OCI-LY3 (cell line): ENCODE results near the gene PTPRR.

Experiments
- EZH2phosphoT487 ChIP-seq: fragments of 200-600 bp; shearing (Covaris generic); IDR thresholded peaks from 2 replicates; pipeline ENCODE4 v1.6.1; 2018; ENCODE audit warnings: antibody characterized with exemption, mixed run types, low read depth
- TF ChIP-seq, protein P1 (sequence below): fragments of 200-600, 300-600 bp; sonication (generic); IDR thresholded peaks from 2 replicates; pipeline ENCODE4 v1.5.1; 2014; ENCODE audit warnings: antibody characterized with exemption, low read length, low read depth

DNA sequence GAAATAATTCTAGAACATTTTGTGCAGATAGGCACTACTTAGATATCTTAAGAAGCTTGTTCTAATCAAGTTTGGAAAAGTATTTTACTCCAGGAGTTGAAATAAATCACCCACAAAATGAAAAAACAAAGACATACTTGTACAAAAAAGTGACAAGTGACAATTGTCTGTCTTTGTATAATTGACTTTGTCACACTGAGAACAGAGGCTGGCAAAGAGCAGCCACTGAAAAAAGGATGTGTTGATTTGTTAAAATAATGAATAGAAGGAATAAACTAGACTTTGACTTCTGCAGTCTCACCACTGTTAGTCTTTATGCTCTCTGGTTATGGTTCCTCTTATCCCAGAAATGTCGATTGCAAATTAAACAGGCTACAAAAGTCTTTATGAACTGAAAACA is 77.6 kb downstream of the PTPRR start:
- TF ChIP-seq, protein P1, sequence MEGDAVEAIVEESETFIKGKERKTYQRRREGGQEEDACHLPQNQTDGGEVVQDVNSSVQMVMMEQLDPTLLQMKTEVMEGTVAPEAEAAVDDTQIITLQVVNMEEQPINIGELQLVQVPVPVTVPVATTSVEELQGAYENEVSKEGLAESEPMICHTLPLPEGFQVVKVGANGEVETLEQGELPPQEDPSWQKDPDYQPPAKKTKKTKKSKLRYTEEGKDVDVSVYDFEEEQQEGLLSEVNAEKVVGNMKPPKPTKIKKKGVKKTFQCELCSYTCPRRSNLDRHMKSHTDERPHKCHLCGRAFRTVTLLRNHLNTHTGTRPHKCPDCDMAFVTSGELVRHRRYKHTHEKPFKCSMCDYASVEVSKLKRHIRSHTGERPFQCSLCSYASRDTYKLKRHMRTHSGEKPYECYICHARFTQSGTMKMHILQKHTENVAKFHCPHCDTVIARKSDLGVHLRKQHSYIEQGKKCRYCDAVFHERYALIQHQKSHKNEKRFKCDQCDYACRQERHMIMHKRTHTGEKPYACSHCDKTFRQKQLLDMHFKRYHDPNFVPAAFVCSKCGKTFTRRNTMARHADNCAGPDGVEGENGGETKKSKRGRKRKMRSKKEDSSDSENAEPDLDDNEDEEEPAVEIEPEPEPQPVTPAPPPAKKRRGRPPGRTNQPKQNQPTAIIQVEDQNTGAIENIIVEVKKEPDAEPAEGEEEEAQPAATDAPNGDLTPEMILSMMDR: no peak
- TF ChIP-seq EZH2phosphoT487: no peak
